Suprapubic skin (tissue), 4 donors: Measurements from ENCODE around the gene GRIK4. TPM values are rescaled to one million over a fixed set of nuclear protein-coding genes. Genes with fewer than 3 reads are reported as not detected.
"Not testable (repeated sequence)": the region's sequence is repeated elsewhere in the genome, so short reads cannot be mapped to it uniquely, and the experiment has no call there.

Experiments
- DNase-seq, 2 donors: peaks; one replicate each; pipeline ENCODE4 v3.0.0-alpha.2; 2019; ENCODE audit warnings: low spot score in 2 of 2
- H3K27ac ChIP-seq: fragments of 200-600 bp; sonication (generic); one replicate; pipeline ENCODE4 v1.5.1; 2019
- H3K27me3 ChIP-seq: fragments of 200-600 bp; sonication (generic); one replicate; pipeline ENCODE4 v1.5.1; 2019
- H3K36me3 ChIP-seq: fragments of 200-600 bp; sonication (generic); one replicate; pipeline ENCODE4 v1.5.1; 2019
- H3K4me1 ChIP-seq: fragments of 200-600 bp; sonication (generic); one replicate; pipeline ENCODE4 v1.5.1; 2019
- H3K4me3 ChIP-seq: fragments of 200-600 bp; sonication (generic); one replicate; pipeline ENCODE4 v1.5.1; 2019; ENCODE audit warnings: mild to moderate bottlenecking
- H3K9me3 ChIP-seq: fragments of 200-600 bp; sonication (generic); one replicate; pipeline ENCODE4 v1.5.1; 2019
- EP300 ChIP-seq: sonication (generic); formaldehyde crosslinking; IDR thresholded peaks from one replicate; pipeline ENCODE4 v1.6.1; 2017; ENCODE audit warnings: antibody characterized with exemption
- POLR2A ChIP-seq, 2 donors: fragments of 450-650 bp; IDR thresholded peaks; one replicate each; pipeline ENCODE4 v1.6.1; 2017; ENCODE audit warnings: antibody characterized with exemption in 2 of 2, mild to moderate bottlenecking in 2 of 2, moderate library complexity in 2 of 2
- POLR2AphosphoS5 ChIP-seq, 3 donors: sonication (generic); formaldehyde crosslinking; IDR thresholded peaks; one replicate each; pipeline ENCODE4 v1.6.1; 2017; ENCODE audit warnings: antibody characterized with exemption in 3 of 3
- WGBS: methylation state at CpG from one replicate; pipeline ENCODE4 v1.1.5; 2018; 5-methylcytosine and 5-hydroxymethylcytosine counted together
- total RNA-seq, 4 donors: library from RNA; depleted of rRNA; stranded (reverse); fragments of >200 nt; gene quantifications; one replicate each; pipeline ENCODE4 v1.1.0, GENCODE V29; 2016
- TF ChIP-seq, protein P1 (sequence below), 2 donors: fragments of 200-600 bp in 1 of 2; fragments of 450-650 bp in 1 of 2; sonication (generic) in 1 of 2; IDR thresholded peaks; one replicate each; pipeline ENCODE4 v1.5.1; 2016 to 2019; ENCODE audit warnings: antibody characterized with exemption in 2 of 2, mild to moderate bottlenecking in 1 of 2, moderate library complexity in 1 of 2

GRIK4 gene
- total RNA-seq, 4 donors from 2014 or later = 0.24 TPM; not detected in 3

DNA sequence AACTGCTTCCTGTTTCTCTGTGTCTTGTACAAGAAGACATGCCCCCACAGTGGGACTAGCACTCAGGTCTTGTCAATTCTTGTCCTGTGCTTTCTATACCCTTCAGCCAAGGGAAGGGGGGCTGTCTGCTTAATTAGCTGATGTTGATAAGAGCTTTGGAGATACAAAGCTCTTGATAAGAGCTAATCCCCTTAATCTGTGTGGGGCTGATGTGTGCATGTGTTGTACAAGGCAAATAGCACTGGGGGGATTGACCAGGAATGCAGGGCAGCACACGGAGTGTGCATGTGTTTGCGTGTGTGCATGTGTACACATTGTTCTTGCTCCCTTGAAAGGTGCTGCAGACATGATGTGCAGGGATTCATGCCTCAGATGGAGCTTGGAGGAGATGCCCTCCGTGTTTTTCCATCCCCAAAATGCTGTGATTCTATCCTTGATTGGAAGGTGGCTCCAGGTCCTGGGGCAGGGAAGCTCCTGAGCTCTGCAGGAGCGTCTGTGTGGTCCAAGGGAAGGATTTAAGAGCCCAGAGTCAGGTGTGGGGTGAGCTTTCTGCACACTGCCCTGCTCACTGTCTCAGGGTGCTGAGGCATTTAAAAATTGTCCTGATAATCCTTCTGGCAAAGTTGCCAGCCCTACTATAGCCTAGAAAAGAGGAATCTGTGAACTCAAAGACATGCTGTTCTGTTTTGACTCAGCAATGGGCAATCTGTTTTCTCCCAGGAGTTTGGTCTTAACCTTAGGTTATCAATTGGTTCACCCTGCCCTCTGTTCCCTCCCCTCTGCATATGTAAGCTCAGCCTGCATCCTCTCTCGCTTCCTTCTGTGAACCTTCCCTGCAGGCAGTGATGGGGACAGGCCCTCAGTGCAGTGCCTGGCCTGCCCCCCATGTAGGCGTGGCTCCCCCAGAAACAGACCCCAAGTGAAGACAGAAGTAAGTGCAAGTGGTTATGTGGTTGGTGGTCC lies 102.0 kb downstream of the GRIK4 start:
- Histone ChIP-seq H3K4me1 (peaks cover 7% of the 10 kb centered on the region), H3K27me3 (no peaks in the 10 kb centered on the region), H3K36me3 (no peaks in the 10 kb centered on the region), H3K9me3 (no peaks in the 10 kb centered on the region), H3K4me3 (no peak overlapping the region), H3K27ac (no peak overlapping the region)
- WGBS = 79% methylated on average over 6 of the region's 6 CpGs
- TF ChIP-seq EP300 = no peak
- TF ChIP-seq POLR2A (IDR thresholded peaks at IDR 0.05) = no peak
- no peak for TF ChIP-seq POLR2AphosphoS5 (IDR thresholded peaks at IDR 0.05)
- TF ChIP-seq, protein P1, sequence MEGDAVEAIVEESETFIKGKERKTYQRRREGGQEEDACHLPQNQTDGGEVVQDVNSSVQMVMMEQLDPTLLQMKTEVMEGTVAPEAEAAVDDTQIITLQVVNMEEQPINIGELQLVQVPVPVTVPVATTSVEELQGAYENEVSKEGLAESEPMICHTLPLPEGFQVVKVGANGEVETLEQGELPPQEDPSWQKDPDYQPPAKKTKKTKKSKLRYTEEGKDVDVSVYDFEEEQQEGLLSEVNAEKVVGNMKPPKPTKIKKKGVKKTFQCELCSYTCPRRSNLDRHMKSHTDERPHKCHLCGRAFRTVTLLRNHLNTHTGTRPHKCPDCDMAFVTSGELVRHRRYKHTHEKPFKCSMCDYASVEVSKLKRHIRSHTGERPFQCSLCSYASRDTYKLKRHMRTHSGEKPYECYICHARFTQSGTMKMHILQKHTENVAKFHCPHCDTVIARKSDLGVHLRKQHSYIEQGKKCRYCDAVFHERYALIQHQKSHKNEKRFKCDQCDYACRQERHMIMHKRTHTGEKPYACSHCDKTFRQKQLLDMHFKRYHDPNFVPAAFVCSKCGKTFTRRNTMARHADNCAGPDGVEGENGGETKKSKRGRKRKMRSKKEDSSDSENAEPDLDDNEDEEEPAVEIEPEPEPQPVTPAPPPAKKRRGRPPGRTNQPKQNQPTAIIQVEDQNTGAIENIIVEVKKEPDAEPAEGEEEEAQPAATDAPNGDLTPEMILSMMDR (IDR thresholded peaks at IDR 0.05) = no peak
- no peak for DNase-seq

DNA sequence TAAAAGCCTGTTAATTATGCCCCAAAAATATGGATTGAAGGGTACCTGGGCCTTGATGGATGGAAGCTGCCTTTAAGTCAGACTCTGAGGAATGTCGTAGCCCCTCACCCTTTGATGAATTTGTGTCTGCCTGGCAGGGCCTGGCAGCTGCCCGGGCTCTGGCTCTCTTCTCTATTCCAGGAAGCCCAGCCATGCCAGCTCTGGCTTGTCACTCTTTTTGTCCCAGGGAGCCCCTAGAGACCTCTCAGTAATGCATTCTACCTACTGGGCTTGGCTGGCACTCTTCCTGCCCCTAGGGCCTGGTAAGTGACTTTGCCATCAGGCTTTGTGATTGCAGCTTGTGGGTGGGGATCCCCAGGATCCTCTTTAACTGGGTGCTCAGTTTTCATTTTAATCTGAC lies 103.8 kb downstream of the GRIK4 start:
- 43% methylated on average over 1 of the region's 2 CpGs for WGBS
- DNase-seq = no peak
- no peaks in the 10 kb centered on the region for H3K27me3 ChIP-seq
- no peaks in the 10 kb centered on the region for H3K4me1 ChIP-seq
- H3K9me3 ChIP-seq = no peaks in the 10 kb centered on the region
- H3K4me3 ChIP-seq = no peak overlapping the region
- H3K36me3 ChIP-seq = no peaks in the 10 kb centered on the region
- H3K27ac ChIP-seq = no peak overlapping the region
- TF ChIP-seq POLR2AphosphoS5 (IDR thresholded peaks at IDR 0.05) (no peak), POLR2A (IDR thresholded peaks at IDR 0.05) (no peak), EP300 (no peak)
- TF ChIP-seq, protein P1 (IDR thresholded peaks at IDR 0.05) = no peak

DNA sequence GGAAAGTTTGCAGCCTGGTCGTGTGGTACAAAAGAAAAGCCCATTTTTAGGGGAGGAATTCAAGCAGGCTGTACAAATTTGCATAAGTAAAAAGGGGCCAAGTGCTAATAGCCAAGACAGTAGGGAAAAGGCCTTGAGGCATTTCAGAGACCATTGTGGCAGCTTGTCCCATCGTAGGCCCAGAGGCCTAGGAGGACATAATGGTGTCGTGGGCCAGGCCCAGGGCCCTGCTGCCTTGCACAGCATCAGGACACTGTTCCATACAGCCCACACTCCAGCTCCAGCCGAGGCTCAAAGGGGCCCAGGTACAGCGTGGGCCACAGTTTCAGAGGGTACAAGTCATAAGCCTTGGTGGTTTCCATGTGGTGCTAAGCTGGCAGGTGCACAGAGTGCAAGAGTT lies 106.9 kb downstream of the GRIK4 start:
- Histone ChIP-seq H3K27ac (no peak overlapping the region), H3K36me3 (no peaks in the 10 kb centered on the region), H3K4me1 (no peaks in the 10 kb centered on the region), H3K27me3 (no peaks in the 10 kb centered on the region), H3K9me3 (no peaks in the 10 kb centered on the region), H3K4me3 (no peak overlapping the region)
- no peak for DNase-seq
- 95% methylated on average over 5 of the region's 5 CpGs for WGBS
- TF ChIP-seq POLR2A (IDR thresholded peaks at IDR 0.05) (no peak), EP300 (no peak), POLR2AphosphoS5 (IDR thresholded peaks at IDR 0.05) (no peak)
- TF ChIP-seq, protein P1 (IDR thresholded peaks at IDR 0.05) = no peak

DNA sequence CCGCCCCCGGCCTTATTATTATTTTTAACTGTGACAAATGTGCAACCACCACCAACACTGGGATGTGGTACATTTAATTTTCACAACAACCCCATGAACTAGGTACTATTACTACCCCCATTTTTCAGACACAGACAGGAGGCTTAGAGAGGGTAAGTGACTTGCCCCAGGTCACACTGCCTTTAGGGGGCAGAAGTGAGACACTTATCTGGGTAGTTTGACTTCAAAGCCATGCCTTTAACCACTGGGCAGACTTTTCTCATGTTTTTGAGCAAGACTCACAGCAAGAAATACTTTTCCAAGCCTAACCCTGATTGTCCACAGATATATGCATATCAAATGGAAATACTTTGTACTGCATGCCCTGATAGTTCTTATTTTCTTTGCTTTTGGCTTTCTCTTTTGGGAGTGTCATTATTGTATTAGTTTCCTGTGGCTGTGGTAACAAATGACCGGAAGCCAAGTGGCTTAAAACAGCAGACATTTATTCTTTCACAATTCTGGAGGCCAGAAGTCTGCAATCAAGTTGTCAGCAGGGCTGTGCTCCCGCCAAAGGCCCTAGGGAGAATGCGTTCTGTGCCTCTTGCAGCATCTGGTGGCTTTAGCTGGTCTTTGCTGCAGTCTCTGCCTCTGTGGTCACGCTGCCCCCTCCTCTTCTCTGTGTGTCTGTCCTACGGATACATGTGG lies 110.8 kb downstream of the GRIK4 start:
- no peak overlapping the region for H3K4me3 ChIP-seq
- no peaks in the 10 kb centered on the region for H3K4me1 ChIP-seq
- no peaks in the 10 kb centered on the region for H3K36me3 ChIP-seq
- H3K9me3 ChIP-seq = no peaks in the 10 kb centered on the region
- no peaks in the 10 kb centered on the region for H3K27me3 ChIP-seq
- TF ChIP-seq, protein P1 (IDR thresholded peaks at IDR 0.05) = no peak
- TF ChIP-seq POLR2A (IDR thresholded peaks at IDR 0.05) (no peak), EP300 (no peak), POLR2AphosphoS5 (IDR thresholded peaks at IDR 0.05) (no peak)
- 69% methylated on average over 7 of the region's 7 CpGs for WGBS
- H3K27ac ChIP-seq = no peak overlapping the region
- no peak for DNase-seq

DNA sequence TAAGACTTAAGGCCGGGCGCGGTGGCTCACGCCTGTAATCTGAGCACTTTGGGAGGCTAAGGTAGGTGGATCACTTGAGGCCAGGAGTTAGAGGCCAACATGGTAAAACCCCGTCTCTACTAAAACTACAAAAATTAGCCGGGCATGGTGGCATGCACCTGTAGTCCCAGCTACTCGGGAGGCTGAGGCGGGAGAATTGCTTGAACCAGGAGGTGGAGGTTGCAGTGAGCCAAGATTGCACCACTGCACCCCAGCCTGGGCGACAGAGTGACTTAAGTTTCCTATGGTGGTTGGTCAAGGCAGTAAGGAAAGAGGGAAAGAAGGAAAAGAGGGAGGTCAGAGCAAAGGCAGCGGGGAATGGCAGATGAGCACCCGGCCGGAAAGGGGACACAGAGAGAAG lies 113.4 kb downstream of the GRIK4 start:
- not testable (repeated sequence) for H3K27ac ChIP-seq, H3K4me3 ChIP-seq, DNase-seq, H3K27me3 ChIP-seq, H3K4me1 ChIP-seq, H3K36me3 ChIP-seq, H3K9me3 ChIP-seq
- WGBS = 95% methylated on average over 12 of the region's 12 CpGs
